PFSK-1 (cell line): ENCODE results near the gene SYTL3.

ENCODE experiments used
- FOXP2 ChIP-seq: optimal IDR thresholded peaks from 2 replicates; pipeline ENCODE3; 2011; ENCODE audit warnings: borderline replicate concordance, control low read depth, inconsistent platforms; ENCODE audit not compliant: insufficient read depth; ENCODE audit errors: extremely low read length, extremely low read depth
- POLR2AphosphoS5 ChIP-seq: IDR thresholded peaks from 2 replicates; pipeline ENCODE4 v1.6.1; 2012; ENCODE audit warnings: low read depth, mild to moderate bottlenecking, control low read depth, low read length, moderate library complexity
- SIN3A ChIP-seq: IDR thresholded peaks from 2 replicates; pipeline ENCODE4 v1.6.1; 2012; ENCODE audit warnings: mild to moderate bottlenecking, low read length, moderate library complexity, borderline replicate concordance; ENCODE audit not compliant: insufficient read depth
- TAF1 ChIP-seq: IDR thresholded peaks from 2 replicates; pipeline ENCODE4 v1.6.1; 2012; ENCODE audit warnings: low read length, control low read depth, borderline replicate concordance; ENCODE audit not compliant: insufficient read depth
- TF ChIP-seq, protein P1 (sequence below), 2 experiments: IDR thresholded peaks; 2 replicates each; pipeline versions ENCODE4 v1.6.1 to v1.8.0; 2011 to 2012; ENCODE audit warnings: low read depth in 2 of 2, low read length in 2 of 2, control low read depth in 1 of 2, inconsistent platforms in 1 of 2, mild to moderate bottlenecking in 1 of 2, moderate library complexity in 1 of 2; ENCODE audit not compliant: insufficient read depth in 1 of 2

SYTL3 gene

DNA sequence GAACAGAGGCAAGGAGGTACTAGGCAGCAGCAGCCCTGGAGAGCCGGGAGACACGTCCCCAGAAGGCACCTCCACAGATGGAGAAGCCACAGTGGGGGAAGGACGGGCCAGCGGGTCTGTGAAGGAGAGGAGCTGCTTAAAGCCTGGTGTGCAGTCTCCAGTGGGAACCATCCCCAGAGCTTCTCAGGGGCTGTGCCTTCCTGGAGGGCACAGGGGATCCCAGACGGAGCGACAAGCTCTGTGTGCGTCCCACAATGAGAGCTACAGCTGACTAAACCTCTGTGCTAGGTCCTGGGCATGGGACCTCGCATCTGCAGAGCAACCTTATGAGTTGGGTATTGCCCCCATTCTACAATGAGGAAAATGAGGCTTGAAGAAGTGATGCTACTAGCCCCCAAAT, 118.6 kb downstream of the SYTL3 start:
- TF ChIP-seq FOXP2 (no peak), TAF1 (no peak), POLR2AphosphoS5 (no peak), SIN3A (no peak)
- TF ChIP-seq, protein P1, sequence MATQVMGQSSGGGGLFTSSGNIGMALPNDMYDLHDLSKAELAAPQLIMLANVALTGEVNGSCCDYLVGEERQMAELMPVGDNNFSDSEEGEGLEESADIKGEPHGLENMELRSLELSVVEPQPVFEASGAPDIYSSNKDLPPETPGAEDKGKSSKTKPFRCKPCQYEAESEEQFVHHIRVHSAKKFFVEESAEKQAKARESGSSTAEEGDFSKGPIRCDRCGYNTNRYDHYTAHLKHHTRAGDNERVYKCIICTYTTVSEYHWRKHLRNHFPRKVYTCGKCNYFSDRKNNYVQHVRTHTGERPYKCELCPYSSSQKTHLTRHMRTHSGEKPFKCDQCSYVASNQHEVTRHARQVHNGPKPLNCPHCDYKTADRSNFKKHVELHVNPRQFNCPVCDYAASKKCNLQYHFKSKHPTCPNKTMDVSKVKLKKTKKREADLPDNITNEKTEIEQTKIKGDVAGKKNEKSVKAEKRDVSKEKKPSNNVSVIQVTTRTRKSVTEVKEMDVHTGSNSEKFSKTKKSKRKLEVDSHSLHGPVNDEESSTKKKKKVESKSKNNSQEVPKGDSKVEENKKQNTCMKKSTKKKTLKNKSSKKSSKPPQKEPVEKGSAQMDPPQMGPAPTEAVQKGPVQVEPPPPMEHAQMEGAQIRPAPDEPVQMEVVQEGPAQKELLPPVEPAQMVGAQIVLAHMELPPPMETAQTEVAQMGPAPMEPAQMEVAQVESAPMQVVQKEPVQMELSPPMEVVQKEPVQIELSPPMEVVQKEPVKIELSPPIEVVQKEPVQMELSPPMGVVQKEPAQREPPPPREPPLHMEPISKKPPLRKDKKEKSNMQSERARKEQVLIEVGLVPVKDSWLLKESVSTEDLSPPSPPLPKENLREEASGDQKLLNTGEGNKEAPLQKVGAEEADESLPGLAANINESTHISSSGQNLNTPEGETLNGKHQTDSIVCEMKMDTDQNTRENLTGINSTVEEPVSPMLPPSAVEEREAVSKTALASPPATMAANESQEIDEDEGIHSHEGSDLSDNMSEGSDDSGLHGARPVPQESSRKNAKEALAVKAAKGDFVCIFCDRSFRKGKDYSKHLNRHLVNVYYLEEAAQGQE (IDR thresholded peaks at IDR 0.05; ENCODE audit: insufficient read depth in 1 of 2, low read depth in 2 of 2, low read length in 2 of 2): no peak

DNA sequence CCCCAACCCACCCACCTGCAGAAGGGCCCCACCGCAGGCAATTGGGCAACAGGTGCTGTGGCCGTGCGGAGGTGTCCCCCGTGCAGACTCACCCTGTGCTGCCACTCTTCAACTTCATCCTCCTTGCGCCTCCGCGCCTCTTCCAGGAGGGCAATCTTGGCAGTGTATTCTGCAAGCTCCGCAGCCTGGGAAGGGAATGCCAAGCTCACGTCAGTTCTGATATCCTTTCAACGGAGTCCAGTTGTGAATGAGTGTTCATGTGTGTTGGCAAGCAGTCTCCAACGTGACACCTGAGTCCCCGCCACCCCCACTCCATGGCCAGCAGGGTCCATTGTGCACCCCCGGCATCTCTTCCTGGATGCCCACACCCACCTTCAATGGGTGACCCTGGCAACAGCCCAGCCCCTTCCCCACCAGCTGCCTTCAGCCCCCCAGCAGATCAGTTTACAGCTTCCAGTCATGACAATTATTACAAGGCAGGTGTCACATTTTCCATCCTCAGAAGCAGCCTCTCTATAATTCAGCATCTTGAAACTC, 119.4 kb downstream of the SYTL3 start:
- TF ChIP-seq FOXP2: no peak
- TF ChIP-seq POLR2AphosphoS5: no peak
- TF ChIP-seq, protein P1 (IDR thresholded peaks at IDR 0.05; ENCODE audit: insufficient read depth in 1 of 2, low read depth in 2 of 2, low read length in 2 of 2): no peak
- TF ChIP-seq SIN3A: no peak
- no peak for TF ChIP-seq TAF1

DNA sequence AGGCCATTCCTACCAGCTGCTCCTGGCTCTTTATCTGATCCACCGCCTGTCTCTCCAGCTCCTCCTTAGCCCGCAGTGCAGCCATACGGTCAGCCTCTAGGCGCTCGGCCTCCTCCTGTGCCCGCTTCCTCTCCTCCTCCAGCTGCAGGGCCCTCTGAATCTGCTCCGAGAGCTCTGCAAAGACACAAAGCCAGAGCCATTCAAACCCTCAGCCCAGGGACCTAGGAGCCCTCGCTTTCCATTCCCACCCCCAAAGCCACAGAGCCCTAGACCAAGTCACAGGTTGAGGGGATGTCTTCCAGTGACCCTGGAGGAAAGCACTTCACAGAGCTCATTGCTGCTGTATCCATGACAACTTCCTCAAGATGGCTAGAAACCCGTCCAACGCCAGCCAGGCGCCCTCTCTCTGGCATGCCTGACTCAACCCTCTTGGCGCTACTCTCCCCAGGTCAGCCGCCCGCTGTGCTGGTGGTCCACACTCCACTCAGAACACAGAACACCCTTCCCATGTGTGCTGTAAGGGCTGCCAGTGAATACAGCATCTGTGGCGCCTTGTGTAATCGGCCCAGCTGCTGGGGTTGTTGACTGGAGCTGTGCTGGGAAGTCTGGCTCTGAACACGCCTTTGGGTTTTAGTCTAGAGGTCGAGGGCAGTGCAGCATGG, 120.0 kb downstream of the SYTL3 start:
- TF ChIP-seq FOXP2: no peak
- TF ChIP-seq SIN3A: no peak
- TF ChIP-seq, protein P1 (IDR thresholded peaks at IDR 0.05; ENCODE audit: insufficient read depth in 1 of 2, low read depth in 2 of 2, low read length in 2 of 2): no peak
- TF ChIP-seq POLR2AphosphoS5: no peak
- TF ChIP-seq TAF1: no peak

DNA sequence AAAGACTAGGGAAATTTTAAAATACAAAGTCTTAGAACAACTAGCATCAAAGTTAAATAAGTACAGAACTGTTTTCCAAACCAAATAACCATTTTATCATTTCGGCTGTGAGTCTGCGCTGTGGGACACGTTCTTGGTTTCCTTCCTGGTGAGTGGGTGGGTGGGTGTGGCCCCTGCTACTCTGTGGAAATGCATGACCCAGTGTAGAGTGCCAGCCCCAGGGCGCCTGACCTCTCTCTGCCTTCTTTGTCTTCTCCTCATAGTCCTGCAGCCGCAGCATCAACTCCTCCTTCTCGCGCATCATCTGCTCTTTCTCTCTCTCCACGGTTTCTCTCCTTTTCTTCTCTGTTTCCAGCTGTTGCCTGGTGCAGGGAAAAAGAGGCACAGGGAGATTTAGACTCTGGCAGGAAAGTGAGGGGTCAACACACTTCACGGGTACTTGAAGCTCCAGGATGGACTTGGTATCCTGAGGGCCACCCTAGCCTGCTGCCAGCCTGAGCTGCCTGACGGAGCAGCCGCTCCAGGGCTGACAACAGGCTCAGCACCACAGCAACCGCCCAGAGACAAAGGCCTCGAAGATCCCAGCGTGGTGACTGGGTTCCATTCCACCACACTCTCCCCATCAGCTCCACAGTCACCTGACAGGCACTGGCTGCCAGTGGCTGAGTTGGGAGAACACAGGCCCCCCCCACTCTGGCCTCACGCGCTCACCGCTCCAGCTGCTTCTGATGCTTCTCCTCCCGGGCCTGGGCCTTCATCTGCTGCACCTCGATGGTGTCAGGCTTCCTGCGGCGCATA, 120.9 kb downstream of the SYTL3 start:
- no peak for TF ChIP-seq FOXP2
- TF ChIP-seq SIN3A: no peak
- no peak for TF ChIP-seq TAF1
- TF ChIP-seq POLR2AphosphoS5: no peak
- TF ChIP-seq, protein P1 (IDR thresholded peaks at IDR 0.05; ENCODE audit: insufficient read depth in 1 of 2, low read depth in 2 of 2, low read length in 2 of 2): no peak
